Medulla oblongata (tissue), 1 donor: Measurements from ENCODE around the gene C9orf153.
"Not testable (repeated sequence)": the region's sequence is repeated elsewhere in the genome, so short reads cannot be mapped to it uniquely, and the experiment has no call there.

ENCODE experiments used
- DNase-seq: peaks from one replicate; pipeline ENCODE4 v3.0.0-alpha.2; 2015; ENCODE audit errors: extremely low spot score

Gene C9orf153

GRCh38 chr9:86259557-86259956 is at the start of gene C9orf153:
TSS of gene C9orf153 (minus strand) at chr9:86259657. CDS start at chr9:86229603, 30,054 bp downstream.
- no peak for DNase-seq

- no peak for DNase-seq
These were observed 49.2 kb upstream of the C9orf153 start for GRCh38 chr9:86308687-86309086.

- no peak for DNase-seq
These were observed 44.8 kb upstream of the C9orf153 start for GRCh38 chr9:86304236-86304730.

DNA sequence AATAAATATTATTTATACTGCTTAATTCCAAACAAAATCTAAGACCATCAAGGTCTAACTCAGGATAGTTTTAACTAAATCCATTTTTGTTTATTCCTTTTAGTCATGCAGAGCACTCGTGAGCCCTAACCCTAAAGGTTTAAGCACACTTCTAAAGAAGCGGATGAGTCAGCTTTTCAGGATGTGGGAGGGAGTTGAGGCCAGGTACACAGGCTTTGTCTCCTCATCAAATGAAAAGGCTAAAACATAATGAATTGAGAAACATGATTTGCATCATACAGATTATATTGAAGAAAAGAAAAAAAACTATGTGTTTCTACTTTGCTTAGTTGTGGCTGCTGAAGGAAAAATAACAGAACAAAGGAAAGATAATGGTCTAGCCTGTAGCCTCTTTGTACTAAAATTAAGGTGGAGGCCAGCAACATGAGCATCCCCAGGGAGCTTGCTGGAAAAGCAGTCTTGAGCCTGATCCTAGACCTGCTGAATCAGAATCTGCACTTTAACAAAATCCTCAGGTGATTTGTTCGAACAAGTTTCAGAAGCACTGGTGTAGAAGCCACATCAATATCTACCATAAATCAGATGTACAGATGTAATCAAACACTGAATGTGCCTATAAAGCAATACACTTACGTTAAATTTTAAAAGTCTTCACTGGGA is 44.0 kb upstream of the C9orf153 start:
- no peak for DNase-seq

GRCh38 chr9:86301686-86302085 is 42.2 kb upstream of the C9orf153 start:
- no peak for DNase-seq

DNA sequence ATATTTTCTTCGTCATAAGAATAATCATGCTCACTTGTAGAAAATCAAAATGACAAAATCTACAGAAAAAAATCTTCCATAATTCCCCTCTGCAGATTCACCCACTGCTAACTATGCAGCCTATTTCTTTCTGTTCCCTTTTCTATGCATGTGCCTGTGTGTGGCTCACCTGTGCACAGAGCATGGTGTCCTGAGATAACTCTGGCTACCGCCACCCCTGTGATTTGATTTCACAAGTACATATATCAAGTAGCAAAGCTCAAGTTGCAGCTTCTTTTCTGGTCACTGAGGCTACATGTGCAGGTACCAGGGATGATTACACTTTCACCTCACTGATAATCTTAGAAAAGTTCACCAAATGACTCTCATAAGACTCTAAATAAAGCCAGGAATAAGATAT is 41.2 kb upstream of the C9orf153 start:
- DNase-seq, result no peak

DNA sequence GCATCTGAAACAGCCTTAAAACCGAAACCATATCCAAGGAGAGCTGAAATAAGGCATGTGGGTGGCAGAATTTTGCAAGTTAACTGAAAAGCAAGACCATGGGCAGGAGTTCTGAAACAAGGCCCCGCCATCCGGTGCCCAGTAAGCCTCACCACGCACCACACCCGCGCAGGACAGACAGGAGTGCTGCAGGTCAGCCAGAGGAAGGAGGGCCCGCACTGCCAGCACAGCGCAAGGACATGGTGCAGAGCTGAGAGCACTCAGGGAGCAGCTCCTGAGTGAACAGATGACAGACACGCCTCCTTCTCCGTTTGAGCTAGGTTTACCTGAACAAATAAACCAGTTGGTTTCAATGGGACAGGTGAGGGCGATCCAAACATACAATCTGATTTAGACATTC is 39.4 kb upstream of the C9orf153 start:
- no peak for DNase-seq

GRCh38 chr9:86290341-86290740 is 30.9 kb upstream of the C9orf153 start:
- not testable (repeated sequence) for DNase-seq

GRCh38 chr9:86288499-86289198 is 29.2 kb upstream of the C9orf153 start:
- no peak for DNase-seq

GRCh38 chr9:86287013-86287412 is 27.6 kb upstream of the C9orf153 start:
- no peak for DNase-seq

GRCh38 chr9:86286278-86286677 is 26.8 kb upstream of the C9orf153 start:
- no peak for DNase-seq

DNA sequence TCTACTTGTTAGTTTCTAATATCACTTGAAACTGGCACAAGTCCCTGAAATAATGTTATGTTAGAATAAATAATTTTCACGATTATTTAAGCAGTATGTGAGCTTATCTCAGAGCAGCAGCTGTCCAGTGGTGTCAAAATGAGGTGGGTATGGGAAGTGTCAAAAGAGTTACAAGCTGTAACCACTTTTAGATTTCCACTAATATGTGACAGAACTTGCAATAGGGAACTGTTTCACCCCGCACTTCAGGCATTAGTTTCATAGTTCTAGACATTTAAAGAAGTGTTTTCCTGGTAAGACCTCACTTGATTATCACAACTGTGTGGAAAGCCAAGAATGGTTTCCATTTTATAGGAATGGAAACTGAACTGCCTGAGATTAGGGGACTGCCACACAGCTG is 25.8 kb upstream of the C9orf153 start:
- no peak for DNase-seq

- DNase-seq, result no peak
These were observed 23.6 kb upstream of the C9orf153 start for GRCh38 chr9:86282979-86283535.

DNA sequence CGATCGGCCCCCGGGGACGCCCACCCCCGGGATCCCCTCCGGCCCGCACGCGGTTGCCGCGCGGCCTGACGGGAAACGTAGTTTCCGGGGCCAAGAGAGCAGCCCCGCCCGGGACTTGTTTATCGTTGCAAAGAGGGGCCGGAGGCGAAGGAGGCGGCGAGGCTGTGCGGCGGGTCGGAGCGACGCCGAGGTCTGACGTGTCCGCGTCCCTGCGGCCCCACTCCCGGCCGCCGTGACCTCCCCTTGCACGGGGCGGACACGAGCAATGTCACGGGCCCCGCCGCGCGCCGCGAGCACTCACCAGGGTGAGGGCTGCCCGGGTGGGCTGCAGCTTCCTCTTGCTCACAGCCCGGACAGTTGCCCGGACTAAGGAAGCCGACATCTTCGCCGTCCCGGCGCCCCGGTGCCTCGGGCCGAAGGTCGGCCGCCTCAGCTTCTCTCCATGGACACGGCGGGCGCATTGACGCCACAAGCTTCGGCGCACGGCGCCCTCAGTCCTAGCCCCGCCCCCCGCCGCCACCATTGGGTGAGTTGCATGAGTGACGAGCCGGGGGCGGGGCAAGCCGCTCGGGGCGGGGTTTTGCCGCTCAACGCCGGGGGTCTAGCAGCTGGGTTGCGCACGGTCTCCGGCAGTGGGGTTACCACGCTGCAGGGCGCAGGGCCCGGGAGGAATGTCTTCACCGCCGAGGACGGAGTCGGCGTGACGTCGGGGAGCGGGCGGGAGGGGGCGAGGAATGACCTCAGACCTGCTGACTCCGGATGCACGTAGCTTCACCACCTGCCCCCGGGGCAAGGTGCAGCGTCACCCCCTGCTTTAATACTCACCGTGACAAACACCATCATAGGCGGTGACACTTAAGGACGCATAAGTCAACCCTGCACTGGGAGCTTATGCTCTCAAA is 22.9 kb upstream of the C9orf153 start, which contains the start of gene ISCA1:
Gene ISCA1 (minus strand): TSS at position 462 of the 902 bp plus-strand sequence. CDS start 80 bp downstream, at position 382.
- DNase-seq, result peak; percentile 97

DNA sequence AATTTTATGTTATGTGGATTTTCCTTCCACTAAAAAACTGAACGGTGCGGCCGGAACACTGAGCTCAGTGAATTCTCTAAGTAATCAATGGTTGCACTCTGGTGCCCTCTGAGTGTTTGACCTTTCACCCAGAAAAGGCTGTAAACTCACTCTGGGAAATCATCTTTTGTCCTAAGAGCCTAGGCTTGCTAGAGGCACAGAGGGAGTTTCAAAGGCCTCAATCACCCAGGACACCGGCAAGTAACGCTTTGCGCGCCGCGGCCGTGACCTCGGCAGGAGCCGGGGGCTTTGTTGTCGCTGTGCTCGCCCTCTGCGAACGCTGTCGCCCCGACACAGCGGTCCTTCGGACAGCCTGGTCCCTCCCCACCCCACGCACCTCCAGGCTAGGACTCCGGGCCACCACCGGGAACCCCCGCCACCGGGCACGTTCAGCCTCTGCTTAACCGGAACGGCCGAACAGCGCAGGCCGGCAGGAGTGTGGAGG is 22.2 kb upstream of the C9orf153 start:
- peak; percentile 53 for DNase-seq

- DNase-seq, result no peak
These were observed 21.1 kb upstream of the C9orf153 start for GRCh38 chr9:86280580-86280979.

DNA sequence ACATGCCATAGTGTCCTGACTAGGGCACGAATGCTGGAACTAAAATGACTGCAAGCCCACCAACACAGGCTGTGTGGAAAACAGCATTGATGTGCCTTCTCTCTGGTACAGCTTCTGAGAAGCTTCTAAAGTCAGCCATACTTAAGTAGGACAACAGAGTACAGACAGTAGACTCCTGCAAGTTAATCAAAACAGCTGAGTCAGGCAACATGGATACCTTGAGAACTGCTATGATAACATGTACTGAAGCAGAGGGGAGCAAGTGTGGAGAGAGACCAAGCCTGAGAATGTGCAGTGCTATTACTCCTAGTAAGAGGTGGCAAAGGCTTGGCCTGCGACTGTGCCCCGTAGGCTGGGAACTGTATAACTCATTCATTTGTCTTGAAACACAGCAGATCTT is 20.4 kb upstream of the C9orf153 start:
- DNase-seq, result no peak

DNA sequence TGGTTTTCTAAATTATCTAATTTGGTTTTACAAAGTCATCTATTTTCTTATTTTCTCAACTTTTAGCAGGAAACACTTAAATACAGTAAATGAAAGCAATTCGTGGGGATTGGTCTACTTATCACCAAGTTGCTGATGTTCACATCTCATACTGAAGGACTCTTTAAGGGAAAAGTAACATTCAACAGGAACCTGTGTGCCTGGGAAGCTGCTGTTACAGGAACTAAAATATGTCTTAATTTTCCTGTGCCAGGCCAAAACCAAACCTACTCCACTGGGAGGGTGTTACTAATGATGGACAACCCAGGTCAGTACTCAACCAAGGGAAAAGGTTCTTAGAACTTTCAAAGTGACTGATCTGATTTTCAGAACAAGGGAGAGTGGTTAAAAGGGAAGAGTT is 17.6 kb upstream of the C9orf153 start:
- no peak for DNase-seq

DNA sequence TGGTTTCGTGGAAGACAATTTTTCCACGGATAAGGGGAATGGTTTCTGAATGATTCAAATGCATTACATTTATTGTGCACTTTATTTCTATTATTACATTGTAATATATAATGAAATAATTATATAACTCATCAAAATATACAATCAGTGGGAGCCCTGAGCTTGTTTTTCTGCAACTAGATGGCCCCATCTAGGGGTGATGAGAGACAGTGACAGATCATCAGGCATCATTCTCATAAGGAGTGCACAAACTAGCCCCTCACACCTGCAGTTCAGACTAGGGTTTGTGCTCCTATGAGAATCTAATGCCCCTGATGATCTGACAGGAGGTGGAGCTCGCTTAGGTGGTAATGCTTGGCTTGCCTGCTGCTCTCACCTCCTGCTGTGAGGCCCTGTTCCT is 16.5 kb upstream of the C9orf153 start:
- no peak for DNase-seq

- no peak for DNase-seq
These were observed 15.6 kb upstream of the C9orf153 start for GRCh38 chr9:86274821-86275643.

DNA sequence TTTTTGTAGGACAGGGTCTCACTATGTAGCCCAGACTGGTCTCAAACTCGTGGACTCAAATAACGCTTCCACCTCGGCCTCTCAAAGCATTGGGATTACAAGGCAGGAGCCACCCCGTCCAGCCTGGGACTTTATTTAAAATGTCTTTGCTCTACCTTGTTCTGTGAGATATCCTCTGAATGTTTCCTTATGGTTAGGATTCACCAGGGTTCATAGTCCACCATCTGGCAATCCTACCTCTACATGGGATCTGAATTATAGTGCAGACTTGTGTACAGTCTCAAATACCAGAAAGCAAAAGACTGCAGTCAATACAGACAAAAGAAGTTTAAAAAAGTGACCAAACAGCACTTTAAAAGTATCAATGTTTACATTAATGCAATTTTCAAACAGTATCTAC is 12.8 kb upstream of the C9orf153 start:
- DNase-seq, result no peak
